HG02623 (cell line): ENCODE measurements around the gene SLC39A7.

Source experiments
- ATAC-seq: cut with Tn5 transposase; IDR thresholded peaks from one replicate; pipeline ENCODE4 v1.9.1; 2021; ENCODE audit warnings: moderate library complexity; ENCODE audit not compliant: unreplicated experiment

Gene SLC39A7

GRCh38 chr6:33204415-33205190 lies 3.9 kb downstream of the SLC39A7 start, which contains the start of gene HSD17B8:
HSD17B8 (plus strand) TSS chr6:33204655; CDS start chr6:33204669, 14 bp downstream.
- peak; percentile 45 for ATAC-seq

DNA sequence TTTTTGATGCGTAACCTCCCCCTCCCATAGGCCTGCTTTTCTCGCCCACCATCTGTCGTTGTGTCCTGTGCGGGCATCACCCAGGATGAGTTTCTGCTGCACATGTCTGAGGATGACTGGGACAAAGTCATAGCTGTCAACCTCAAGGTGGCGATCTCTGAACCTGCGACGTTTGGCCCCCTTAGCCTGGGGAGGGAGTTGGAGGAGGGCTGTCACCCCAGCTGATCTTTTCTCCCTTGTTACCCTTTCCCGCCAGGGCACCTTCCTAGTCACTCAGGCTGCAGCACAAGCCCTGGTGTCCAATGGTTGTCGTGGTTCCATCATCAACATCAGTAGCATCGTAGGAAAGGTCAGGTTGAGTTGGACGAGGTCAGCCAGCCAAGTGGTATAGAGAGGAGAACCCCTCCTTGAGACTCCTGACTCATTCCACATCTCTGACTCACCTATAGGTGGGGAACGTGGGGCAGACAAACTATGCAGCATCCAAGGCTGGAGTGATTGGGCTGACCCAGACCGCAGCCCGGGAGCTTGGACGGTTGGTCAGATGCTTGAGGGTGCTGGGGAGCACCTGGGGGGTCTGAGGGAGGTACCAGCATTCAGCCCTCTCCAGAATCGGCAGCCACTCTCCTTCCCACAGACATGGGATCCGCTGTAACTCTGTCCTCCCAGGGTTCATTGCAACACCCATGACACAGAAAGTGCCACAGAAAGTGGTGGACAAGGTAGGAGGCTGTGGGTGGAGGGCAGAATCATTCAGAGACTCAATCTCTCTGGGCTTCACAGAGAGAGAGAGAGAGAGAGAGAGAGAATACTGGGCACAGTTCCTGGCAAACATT lies 4.7 kb downstream of the SLC39A7 start:
- no peak for ATAC-seq

DNA sequence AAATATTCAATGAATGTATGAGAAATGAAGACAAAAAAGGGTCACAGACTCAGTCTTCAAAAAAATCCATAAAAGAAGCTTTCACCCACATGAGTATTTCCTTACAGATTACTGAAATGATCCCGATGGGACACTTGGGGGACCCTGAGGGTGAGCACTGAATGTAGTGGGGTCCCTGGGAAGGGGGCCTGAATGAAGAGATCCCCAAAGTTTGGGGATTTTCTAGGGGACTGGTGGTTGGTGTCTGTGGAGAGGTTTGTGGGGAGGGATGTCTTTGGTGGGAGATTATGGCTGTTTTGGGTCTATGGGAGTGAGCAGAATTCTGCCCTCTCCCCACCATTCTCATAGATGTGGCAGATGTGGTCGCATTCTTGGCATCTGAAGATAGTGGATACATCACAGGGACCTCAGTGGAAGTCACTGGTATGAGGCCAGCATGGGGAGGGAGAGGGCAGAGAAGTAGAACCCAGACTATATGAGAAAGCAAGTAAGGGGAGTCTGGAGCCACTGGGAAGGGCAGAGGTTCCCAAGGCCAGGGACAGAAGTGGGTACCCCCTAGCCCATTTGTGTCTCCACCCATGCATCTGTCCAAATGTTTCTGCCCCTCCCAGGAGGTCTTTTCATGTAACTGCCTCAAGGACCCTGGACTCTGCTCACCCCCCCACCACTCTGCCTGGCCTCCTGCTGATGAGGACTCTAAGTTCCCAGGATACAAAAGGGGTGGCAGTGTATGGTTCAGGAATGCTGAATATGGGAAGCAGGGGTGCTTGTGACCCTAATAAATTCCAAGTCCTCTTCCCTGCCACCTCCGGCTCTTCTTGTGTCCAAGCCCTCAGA lies 5.6 kb downstream of the SLC39A7 start:
- ATAC-seq, result no peak

DNA sequence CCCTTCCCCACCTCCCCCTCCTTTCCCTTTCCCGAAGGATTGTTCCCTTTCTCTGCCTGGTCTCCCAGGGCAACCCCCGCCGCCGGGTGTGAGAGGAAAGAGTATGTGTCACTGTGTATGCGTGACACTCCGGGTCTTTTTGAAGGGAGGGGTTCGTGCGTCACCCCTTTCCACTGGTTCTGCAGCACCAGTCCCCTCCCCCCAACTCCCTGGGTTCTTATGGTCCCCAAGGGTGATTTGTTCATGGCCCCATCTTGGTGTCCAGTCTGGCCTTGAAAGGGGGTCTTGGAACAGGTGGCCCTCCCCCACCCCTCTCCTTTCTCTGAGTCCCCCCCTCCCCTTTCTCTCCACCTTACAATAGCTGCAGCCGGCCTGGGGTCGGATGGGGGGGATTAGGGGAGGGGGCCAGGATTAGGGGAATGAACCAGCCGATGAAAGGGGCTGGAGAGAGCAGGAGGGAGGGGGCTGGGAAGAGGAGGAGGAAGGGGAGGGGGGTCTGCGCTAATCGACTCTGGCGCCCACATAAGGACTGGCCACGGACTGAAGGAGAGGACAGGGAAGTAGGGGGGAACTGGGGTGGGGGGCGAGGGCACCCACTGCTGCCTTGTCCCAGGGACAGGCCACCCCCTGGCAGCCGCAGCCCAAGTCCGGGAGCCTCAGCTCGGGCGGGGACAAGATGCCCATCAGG lies 6.3 kb downstream of the SLC39A7 start:
- no peak for ATAC-seq

DNA sequence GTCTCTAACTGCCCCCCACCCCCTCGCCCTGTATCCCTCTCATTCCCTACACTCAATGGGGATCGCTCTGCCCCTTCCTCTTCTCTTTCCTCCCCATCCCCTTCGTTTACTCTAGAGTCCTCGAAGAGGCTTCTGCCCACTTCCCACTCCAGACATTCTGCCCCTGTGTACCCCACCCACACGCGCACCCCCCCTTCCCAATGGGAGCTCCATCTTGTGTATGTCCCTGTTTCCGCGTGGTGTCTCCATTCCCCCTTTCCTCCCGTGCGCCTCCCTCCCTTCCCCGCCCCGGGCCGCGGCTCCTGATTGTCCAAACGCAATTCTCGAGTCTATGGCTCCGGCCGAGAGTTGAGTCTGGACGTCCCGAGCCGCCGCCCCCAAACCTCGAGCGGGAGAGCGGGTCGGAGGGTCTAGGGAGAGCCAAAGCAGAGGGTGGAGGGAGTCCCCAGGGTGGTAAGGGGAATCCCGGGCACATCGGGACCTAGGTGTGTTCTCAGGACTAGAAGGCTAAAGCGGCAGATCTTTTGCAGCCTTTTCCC lies 7.0 kb downstream of the SLC39A7 start:
- ATAC-seq, result no peak

GRCh38 chr6:33208091-33208967 lies 7.7 kb downstream of the SLC39A7 start, which contains the start of gene RING1:
RING1 (plus strand) TSS chr6:33208500; CDS start chr6:33208823, 323 bp downstream.
- ATAC-seq, result no peak

- ATAC-seq, result no peak
Observed at GRCh38 chr6:33209856-33210255, 9.2 kb downstream of the SLC39A7 start.

GRCh38 chr6:33211136-33211535 lies 10.5 kb downstream of the SLC39A7 start:
- ATAC-seq, result no peak

- no peak for ATAC-seq
Observed at GRCh38 chr6:33211666-33212422, 11.2 kb downstream of the SLC39A7 start.

GRCh38 chr6:33212857-33213165 lies 12.1 kb downstream of the SLC39A7 start:
- no peak for ATAC-seq

DNA sequence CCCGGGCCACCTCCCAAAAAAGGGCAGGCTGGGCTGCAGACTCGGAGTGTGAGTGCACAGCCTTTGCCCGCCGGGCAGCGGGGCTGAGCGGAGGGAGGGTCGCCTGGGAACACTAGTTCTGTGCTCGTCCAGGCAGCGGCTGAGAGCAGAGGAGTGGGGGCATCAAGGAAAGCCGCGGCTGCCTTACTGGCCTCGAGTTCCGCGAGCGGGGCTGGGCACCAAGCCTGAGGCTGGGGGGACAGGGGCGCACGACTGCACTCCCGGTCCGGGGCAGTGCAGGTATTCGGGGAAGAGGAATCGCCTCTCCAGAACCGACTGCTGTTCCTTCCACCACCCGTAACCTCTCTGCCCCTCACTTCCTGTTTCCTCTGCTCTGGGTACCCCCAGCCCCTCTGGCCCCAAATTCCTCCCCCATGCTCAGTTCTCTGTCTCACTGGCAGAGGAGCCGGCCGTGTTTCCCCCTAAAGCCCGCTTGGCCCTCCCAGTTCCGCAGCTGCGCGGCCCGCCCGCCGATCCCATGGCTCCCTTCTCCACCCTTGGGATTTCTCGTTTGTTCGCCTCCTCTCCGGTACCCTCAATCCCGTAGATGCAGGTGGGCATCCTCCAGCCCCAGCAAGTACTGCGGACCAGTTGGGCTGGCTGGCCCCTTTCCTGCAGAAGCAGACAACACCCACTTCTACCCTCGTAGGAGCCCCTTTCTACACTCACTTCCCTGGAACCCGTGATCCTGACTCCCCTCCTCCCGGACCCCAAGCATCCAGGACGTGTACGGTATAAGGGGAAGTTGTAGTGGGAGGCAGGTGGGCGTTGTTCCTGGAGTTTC lies 12.7 kb downstream of the SLC39A7 start:
- no peak for ATAC-seq

DNA sequence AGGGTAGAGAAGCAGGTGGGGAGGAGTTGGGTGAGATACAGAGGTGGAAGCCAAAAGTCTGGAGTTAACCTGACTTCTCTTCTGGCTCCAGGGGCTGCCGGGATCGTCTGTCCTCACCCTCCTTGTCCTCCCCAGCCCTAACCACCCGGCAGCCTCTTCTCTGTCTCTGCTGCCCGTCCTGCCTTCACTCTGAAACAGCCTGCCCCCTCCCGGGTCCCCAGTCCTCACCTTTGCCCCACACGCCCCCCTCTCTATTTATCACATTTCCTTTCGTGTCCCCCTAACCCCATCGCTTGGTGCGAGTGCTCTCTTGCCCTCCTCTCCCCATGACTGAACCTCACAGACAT lies 13.3 kb downstream of the SLC39A7 start:
- no peak for ATAC-seq

- no peak for ATAC-seq
Observed at GRCh38 chr6:33215271-33216116, 14.8 kb downstream of the SLC39A7 start.

DNA sequence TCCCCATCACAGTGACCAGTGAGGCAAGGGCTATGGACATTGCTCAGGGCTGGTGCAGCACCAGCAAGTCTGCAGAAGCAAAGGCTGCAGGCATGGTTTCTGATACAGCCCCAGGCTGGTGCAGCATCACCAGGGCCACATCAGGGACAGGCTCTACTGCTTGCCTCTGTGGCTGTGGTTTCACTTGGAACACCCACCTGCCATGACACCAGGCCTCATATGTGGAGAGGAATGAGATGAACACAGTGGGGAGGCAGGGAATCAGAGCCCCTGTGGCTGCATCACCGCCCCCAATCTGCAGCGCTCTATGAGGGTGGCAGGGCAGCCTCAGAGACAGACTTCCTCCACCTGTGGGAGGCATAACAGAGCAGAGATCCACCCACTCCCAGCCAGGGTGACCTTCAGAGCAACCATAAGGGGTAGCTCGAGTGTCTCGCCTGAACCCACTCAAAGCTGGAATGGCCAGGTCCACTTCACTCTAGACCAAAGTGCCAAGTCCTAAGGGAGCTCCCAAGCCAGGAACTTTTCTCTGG lies 15.5 kb downstream of the SLC39A7 start:
- ATAC-seq, result no peak

- no peak for ATAC-seq
Observed at GRCh38 chr6:33217246-33217645, 16.6 kb downstream of the SLC39A7 start.

DNA sequence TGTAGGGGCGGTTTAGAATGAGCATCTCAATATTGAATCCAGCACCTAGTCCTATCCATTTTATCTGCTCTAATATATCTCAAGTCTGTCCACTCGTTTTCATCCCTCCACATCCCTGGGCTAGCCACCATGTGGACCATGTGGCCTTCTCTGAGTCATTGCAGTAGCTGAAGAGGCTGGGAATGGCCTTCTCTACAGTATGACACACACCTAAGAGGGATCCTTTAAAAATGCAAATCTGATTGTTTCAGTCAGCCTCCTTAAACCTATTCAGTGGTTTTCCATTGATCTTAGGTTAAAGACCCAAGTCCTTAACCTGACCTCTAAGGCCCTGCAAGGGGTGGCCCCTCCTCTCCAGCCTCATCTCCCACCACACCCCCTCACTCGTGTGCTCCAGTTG lies 17.0 kb downstream of the SLC39A7 start:
- no peak for ATAC-seq
